ENCODE data around the gene FADS2.
A peak's percentile ranks its signal among the peaks of the same experiment; 100 is the strongest.

The FADS2 gene

DNA sequence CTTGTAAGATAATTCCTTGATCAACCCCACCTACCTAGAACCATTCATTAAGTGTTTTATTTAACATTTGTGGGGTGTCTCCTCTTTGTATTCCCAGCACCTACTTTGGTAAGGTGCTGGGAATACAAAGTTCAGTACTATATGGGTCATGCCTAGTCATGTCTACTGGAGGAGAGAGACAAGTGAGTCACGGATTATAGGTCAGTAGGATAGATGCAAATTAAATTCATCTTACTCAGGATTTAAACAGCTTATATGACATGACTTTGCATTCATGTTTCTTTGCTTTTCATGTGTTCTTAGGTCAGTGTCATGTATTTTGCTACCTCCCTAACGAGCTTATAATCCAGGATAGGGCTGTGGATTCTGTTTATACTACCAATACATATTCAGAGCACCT, 7.9 kb upstream of the FADS2 start:
- DNase-seq (ENCODE audit: low read depth in 1 of 2, low spot score in 1 of 2): no peak

DNA sequence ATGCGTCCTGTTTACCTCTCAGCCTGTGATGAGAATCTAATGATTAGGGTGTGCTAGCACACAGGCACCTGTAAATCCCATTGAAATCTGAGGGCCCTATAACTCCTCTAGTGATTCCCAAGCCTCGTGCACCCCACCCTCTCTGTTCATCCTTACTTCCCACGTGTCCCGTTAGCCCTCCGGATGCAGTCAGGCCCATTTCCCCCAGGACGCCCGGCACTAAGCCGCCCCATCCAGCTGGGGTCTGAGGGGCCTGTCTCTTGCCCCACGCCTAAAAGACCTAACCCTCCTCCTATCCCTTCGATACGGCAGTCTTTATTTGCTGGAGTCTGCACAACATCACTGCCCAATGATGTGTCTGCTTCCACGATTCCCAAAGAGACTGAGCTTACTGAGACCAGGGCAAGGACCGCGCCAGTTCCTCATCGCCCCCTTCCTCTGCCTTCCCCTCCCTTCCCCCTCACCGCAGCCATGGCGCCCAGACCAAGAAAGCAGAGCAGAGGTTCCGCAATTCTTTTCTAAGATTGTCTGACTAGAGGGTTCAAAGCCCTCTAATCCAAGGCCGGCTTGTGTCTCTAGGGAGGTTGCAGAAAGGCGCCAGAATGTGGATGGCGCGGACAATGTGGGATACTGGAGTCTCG, 1.1 kb upstream of the FADS2 start:
- DNase-seq (ENCODE audit: low read depth in 1 of 2, low spot score in 1 of 2): no peak

DNA sequence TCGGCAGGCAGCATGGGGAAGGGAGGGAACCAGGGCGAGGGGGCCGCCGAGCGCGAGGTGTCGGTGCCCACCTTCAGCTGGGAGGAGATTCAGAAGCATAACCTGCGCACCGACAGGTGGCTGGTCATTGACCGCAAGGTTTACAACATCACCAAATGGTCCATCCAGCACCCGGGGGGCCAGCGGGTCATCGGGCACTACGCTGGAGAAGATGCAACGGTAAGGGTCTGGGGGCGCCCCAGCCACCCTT, 204 bp downstream of the FADS2 start:
- no peak for DNase-seq (ENCODE audit: low read depth in 1 of 2, low spot score in 1 of 2)

DNA sequence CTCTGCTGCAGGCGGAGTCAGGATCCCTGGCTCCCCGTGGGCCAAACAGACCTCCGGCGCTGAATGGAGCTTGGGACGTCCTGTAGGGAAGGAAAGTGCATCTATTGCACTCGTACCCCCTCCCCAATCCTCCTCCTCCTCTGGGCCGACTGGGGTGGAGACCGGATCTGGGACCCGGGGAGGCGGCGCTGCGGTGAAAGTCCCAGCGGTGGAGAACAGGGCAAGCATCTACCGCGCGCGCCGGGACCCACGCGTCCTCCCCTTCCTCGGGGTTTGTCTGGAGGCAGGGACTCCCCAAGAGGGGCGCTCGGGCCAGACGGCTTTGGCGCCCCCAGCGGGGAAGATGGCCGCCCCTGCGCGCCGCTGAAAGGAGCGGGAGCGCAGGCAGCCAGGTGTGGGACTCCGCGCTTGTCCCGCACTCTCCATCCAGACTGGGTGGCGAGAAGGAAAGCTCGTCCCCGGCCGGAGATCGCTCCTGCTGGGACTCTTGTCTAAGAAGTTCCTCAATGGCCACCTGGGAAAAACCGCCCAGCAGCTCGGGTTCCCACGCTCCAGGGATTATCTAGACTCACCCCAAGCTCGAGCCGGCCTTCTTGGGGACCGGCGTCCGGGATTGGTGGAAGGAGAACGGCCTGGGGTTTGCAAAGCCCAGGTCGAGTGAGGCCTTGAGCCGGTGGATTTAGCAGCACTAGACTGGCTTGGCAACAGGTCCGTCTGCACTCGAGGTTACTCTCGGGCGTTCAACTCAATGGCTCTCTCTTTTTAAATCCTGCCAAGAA, 718 bp downstream of the FADS2 start:
- DNase-seq (ENCODE audit: low read depth in 1 of 2, low spot score in 1 of 2): no peak

DNA sequence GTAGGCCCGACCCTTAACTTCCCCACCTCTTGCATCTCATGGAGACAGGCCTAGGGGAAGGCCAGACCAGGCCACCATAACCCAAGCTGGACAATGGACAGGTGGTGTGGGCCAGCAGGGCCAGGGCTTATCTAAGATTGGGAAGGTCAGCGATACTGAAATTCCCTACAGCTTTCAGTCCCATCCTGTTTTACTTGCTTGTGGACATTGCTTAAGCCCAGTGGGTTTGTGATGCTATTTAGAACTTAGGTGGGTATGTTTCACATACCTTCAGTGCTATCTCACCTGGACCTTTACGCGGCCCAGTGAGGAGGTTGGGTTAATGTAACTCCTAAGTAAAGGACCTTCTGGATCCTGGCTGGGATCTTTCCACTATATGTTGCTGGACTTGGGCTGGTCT, 1.7 kb downstream of the FADS2 start:
- no peak for DNase-seq (ENCODE audit: low read depth in 1 of 2, low spot score in 1 of 2)

DNA sequence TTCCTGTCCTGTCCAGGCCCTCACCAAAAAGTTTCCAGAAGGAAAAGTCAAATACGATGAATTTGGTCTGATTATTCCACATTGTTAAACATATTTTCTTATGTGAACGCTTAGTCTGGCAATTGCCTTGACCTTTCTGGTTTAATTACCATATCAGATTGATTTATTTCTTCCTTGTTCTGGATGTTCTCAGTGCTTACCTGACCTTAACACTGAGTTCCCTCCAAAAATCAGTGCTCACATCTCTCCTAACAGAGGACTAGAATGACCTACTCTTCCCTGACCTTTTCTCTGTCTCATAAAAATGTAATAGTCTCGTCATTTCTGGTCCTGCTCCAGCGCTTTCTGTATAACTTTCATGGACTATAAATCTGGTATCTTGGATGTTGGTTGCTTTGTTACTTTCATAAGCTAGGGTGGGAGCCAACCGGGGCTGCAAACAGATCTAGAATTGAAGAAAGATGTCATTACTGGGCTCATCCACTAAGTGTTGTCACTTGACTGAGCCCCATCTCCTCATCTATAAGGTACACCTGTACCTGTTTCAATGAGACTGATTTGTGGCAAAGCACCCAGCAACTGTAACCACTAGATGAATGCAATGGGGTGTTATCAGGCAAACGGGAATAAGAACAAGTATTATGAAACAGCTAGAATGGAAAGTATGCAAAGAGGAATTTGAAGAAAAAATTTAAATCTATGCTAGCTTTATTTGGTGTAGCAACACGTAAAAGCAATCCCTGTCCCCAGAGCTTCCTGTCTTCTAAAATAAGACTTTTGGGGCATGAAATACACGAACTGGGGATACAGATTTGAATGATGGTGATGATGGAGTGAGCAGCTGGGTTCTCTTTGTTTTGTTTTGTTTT, 2.4 kb downstream of the FADS2 start:
- no peak for DNase-seq (ENCODE audit: low read depth in 1 of 2, low spot score in 1 of 2)

DNA sequence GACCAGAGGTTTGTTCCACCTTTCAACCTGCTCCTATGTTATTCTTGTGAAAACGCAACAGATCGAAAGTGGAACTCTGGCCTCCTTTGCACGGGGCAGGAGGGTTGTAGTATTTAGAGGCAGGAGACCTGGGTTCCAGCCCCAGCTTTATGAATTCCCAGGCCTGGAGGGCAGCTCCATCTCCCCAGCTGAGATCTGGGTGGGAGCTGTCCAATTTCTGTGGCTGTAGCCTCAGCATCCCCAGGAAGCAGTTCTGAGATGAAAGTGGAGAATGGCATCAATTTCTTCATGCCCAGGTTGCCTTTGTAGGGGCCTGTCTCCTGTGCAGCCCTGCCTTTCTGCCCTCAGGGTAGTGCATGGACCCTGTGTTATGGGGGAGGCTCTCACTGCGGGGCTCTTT, 4.1 kb downstream of the FADS2 start:
- no peak for DNase-seq (ENCODE audit: low read depth in 1 of 2, low spot score in 1 of 2)

DNA sequence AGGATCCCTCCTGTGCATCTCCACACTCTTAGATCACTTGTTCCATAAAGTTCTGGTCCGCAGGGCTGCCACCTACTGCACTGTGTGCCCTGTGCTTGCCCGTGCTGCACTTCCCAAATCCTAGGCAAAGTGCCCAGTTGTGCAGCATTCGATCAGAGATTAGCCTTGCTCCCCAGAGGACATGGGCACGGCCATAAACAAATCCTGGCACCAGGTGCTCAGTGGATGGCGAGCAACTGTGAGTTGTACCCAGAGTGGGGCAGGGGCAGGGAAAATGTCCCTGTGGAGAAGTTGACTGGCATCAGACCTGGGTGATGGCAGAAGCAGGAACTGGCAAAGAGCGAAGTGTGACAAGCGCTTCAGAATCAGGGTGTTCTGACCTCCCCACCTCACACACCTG, 4.7 kb downstream of the FADS2 start:
- DNase-seq (ENCODE audit: low read depth in 1 of 2, low spot score in 1 of 2): no peak

DNA sequence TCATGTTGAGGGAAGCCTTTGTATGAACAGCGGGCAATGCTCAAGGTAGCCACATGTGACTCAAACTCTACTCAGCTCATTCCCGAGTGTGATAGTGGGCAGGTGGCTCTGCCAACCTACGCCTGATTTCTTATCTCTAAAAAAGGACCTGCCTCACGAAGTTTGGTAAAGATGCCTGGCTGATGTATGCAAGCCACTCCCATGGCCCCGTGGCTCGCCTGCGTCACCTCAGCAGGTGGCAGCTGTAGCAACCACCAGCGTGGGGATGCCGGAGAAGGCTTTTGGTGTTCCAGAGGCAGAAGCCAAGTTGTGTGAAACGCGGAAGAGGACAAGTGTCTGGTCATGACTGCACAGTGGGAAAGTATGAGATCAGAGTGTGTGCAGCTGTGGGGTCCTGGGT, 5.4 kb downstream of the FADS2 start:
- no peak for DNase-seq (ENCODE audit: low read depth in 1 of 2, low spot score in 1 of 2)

DNA sequence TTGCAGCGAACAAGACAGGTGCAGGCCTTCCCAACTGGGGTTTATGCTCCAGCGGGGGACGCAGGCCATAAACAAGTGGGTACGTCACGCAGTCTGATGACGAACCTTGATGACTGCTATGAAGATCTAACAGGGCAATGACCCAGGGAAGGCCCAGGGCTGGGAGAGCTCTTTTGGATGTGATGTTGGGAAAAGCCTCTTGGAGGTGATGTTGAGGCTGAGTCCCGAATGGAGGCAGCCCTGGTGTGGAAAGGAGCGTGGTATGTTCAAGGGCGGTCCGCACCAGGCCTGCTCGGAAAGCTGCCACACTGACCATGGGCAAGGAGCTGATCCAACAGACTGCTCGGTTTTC, 5.8 kb downstream of the FADS2 start:
- DNase-seq (ENCODE audit: low read depth in 1 of 2, low spot score in 1 of 2): no peak

DNA sequence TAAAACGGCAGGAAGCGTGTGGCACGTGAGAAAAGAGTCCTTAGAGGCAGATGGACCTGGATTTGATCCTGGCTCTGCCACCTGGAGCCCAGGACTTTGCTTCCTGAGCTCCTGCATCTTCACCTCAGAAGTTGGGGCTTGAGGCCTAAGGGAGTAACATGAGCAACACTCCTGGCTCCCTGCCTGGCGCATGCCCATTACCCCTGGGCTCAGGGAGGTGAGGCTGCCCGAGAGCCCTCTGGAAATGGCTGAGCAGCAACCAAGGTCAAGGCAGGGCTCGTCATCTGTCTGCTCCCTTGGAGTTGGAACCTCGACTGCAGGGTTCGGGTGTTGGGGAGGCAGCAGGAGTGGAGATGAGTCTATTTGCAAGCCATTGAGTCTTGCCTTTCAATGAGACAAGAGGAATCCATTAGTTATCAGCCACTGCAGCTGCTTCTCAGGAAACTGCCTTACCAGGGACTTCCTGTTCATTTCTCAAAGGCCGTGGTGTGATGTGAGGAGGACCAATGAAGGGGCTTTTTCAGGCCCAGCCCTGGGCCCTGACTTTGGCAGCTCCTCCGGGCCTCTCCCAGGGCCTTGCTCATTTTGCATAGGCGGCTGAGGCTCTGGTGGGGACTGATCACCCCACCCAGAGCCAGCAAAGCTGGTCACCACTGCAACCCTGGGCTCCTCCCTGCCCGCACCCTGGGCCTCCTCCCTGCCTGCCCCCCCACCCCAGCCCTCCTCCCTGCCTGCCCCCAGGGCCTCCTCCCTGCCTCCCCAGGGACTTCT, 6.4 kb downstream of the FADS2 start:
- peak in 1 of 2 donors; percentile 13 for DNase-seq (ENCODE audit: low read depth in 1 of 2, low spot score in 1 of 2)

DNA sequence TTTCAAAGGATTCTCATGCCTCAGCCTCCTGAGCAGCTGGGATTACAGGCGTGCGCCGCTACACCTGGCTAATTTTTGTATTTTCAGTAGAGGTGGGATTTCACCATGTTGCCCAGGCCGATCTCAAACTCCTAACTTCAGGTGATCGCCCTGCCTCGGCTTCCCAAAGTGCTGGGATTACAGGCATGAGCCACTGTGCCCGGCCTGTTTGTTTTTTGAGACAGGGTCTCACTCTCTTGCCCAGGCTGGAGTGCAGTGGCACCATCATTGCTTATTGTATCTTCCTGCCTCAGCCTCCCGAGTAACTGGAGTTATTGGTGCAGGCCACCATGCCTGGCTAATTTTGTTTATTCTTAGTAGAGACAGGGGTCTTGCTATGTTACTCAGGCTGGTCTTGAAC, 8.1 kb downstream of the FADS2 start:
- DNase-seq (ENCODE audit: low read depth in 1 of 2, low spot score in 1 of 2): no peak

DNA sequence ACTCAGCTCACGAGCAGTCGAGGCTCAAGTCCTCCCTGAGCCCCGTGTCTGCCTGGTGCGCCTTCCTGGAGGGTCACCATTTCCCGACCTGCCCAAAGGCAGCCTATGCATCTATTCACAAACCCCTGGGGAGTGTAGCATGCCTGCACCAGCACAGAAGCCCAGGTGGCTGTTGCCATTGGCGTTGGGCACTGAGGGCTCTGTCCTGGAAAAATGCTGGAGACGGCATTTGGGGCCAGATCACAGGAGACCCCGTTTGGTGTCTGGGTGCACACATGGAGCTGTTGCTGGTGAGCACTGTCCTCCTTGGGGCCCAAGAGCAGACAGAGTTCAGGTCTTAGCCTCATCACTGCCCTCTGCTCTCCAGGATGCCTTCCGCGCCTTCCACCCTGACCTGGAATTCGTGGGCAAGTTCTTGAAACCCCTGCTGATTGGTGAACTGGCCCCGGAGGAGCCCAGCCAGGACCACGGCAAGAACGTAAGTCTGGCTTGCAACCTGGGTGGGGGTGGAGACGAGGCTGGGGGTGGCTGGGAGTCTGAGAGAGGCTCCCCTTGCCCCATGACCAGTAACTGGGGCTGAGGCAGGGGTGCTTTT, 9.4 kb downstream of the FADS2 start:
- no peak for DNase-seq (ENCODE audit: low read depth in 1 of 2, low spot score in 1 of 2)

DNA sequence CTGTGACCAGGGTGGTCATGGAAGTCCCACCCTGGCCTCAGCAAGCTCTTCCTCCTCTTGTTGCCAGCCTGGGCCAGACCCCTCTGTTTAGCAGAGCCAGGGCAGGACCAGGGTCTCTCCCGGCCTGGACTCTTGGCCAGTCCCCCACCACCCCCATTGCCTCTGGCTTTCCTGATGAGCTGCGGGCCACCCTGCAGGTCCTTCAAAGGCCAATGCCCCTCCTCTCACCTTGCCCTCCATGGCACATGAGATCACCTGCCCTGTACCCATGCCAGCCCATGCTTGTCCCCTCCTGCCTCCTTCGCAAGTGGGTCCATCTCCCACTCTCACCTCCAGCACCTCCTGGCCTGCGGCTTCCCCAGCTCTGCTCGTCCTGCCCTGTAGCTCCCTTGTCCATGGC, 10.4 kb downstream of the FADS2 start:
- no peak for DNase-seq (ENCODE audit: low read depth in 1 of 2, low spot score in 1 of 2)

DNA sequence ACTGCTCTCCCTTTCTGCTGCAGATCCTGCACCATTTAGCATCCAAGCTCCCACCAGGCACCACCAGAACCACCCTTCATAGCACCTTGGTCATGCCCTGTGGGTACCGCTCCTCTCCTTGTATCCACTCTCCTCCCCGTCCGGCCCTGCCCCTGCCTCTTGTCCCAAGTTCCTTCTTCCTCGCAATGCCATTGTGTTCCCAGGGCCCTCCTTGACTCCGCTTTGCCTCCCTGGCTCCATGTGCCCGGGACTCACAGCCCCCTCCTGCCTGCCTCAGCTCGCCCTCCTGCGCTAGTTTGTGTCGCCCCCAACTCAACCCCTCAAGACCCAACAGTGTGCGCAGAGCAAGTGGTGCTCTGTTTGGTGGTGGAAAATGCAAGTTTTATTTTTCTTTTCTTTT, 10.8 kb downstream of the FADS2 start:
- DNase-seq (ENCODE audit: low read depth in 1 of 2, low spot score in 1 of 2): no peak

DNA sequence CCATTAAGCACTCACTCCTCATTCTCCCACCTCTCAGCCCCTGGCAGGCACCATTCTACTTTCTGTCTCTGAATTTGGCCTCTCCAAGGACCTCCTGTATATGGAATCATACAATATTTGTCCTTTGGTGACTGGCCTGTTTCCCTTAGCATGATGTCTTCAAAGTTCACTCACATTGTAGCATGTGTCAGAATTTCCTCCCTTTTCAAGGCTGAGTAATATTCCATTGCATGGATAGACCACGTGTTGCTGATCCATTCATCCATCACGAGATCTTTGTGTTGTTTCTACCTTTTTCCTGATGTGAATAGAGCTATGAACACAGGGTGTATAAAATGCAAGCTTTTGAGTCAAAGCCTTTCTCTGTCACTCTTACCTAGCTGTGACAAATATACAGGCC, 11.6 kb downstream of the FADS2 start:
- DNase-seq (ENCODE audit: low read depth in 1 of 2, low spot score in 1 of 2): no peak

DNA sequence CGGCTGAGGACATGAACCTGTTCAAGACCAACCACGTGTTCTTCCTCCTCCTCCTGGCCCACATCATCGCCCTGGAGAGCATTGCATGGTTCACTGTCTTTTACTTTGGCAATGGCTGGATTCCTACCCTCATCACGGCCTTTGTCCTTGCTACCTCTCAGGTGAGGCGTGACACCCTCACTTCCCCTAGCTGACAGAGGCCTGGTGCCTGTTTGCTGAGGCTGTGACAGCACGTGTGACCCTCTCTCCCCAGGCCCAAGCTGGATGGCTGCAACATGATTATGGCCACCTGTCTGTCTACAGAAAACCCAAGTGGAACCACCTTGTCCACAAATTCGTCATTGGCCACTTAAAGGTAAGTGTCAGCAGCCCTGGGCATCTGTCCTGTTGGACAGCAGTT, 12.3 kb downstream of the FADS2 start:
- DNase-seq (ENCODE audit: low read depth in 1 of 2, low spot score in 1 of 2): no peak

DNA sequence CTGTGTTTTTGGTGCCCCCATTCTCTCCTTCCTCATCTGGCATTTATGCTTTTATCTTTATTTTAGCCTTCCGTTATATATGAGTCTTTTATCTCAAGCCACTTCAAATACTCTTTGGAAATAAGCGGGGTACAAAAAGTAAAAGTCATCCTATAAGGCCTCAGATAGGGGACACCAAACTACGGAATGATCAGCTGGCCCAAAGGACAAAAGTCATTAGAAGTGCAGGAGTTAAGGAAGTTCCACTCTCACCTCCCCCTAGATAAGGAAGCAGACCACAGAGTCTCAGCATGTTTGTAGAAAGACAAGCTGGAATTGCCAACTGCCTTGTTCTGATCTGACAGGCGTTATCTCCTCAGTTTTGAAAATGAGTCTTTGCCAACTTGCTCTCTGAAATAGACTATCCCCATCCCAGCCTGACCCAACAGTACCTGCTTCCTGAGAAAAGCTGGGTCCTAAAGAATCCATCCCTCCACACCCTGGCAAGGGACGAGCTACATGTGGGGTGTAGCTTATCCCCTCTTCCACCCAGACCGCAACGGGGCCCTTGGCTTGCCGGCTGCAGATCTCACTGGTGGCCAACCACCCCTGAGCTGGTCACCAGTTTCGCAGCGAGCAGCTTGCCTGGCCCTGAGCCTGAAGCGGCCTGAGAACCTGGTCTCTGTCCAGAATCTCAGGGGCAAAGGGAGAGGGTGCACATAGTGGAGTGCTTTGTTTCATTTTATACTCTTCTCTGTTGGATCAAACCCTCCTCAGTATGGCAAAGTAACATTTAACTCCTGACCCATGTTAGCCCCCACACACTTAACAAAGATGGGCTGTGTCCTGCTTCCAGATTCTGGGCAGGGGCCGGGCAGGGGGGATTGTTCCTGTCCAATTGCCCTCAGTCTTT, 13.8 kb downstream of the FADS2 start:
- no peak for DNase-seq (ENCODE audit: low read depth in 1 of 2, low spot score in 1 of 2)

DNA sequence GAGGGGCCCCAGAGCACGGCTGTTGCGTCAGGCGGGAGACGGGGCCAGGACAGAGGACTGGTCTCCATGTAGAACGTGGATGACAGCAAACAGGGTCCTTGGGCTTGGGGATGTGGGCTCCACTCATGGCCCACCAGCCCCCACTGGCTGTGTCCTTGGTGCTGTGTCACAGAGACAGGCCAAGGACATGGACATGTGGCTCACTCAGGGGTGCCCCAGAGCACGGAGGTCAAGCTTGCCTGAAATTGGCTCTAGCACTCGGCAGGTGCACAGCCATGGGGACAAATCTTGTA, 14.4 kb downstream of the FADS2 start:
- DNase-seq (ENCODE audit: low read depth in 1 of 2, low spot score in 1 of 2): no peak

DNA sequence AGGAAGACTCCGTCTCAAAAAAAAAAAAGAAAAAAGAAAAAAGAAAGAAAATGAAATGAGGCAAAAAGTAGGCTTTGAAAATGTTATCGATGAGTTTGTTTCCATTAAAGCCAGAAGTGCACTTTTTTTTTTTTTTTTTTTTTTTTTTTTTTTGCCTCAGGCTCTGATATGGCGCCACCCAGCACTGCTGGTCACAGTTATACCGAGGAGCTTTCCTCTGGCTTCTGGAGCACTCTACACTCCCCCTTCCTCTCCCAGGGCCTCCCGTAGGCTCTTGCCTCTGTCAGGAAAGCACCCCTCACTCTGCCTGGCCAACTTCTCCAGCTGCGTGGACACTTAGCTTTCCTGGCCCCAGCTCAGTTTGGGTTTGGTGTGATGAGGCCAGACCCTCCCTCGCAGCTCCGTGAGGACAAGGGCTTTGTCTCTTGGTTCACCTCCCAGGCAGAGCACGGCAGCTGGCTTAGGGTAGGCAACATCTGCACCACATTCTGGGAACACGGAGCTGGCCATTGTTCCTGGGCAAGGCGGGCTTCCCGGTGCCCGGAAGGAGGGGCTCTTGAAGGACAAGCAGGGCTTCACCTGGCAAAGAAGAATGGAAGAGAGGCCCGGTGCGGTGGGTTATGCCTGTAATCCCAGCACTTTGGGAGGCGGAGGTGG, 16.9 kb downstream of the FADS2 start:
- no peak for DNase-seq (ENCODE audit: low read depth in 1 of 2, low spot score in 1 of 2)

All from activated T-helper 1 cell treated with anti-CD3 and anti-CD28 coated beads, Interleukin-2, amount 50 U/mL, for 16 hours (primary cell).